HepG2 (cell line): ENCODE data around the gene SWSAP1. TPM values are rescaled to one million over a fixed set of nuclear protein-coding genes. Genes with fewer than 3 reads are reported as not detected.

Source experiments
- EP300 ChIP-seq, 3 experiments: sonication (generic) in 1 of 3; formaldehyde crosslinking in 1 of 3; IDR thresholded peaks; 2 replicates each; pipeline versions ENCODE4 v1.5.1 to v1.6.1; 2011 to 2020; ENCODE audit warnings: low read depth in 2 of 3, low read length in 2 of 3, borderline replicate concordance in 1 of 3, improper control_type of control experiment in 1 of 3, mild to moderate bottlenecking in 1 of 3, missing genetic modification reagents in 1 of 3, moderate library complexity in 1 of 3
- MAFG ChIP-seq: sonication (generic); formaldehyde crosslinking; IDR thresholded peaks from 2 replicates; pipeline ENCODE4 v1.5.1; 2020; ENCODE audit warnings: mild to moderate bottlenecking, missing genetic modification reagents
- MTF2 ChIP-seq: sonication (generic); formaldehyde crosslinking; IDR thresholded peaks from 2 replicates; pipeline ENCODE4 v1.5.0; 2020; ENCODE audit warnings: missing genetic modification reagents, borderline replicate concordance
- NFKB2 ChIP-seq: sonication (generic); formaldehyde crosslinking; IDR thresholded peaks from 2 replicates; pipeline ENCODE4 v1.4.0; 2020; ENCODE audit warnings: missing genetic modification reagents, borderline replicate concordance
- NFRKB ChIP-seq: fragments of 450-650 bp; IDR thresholded peaks from 2 replicates; pipeline ENCODE4 v1.6.1; 2017
- ZMYM2 ChIP-seq: sonication (generic); formaldehyde crosslinking; IDR thresholded peaks from 2 replicates; pipeline ENCODE4 v1.8.0; 2022; ENCODE audit warnings: mild to moderate bottlenecking, missing genetic modification reagents
- ZNF124 ChIP-seq: sonication (generic); formaldehyde crosslinking; IDR thresholded peaks from 2 replicates; pipeline ENCODE4 v1.4.0; 2020; ENCODE audit warnings: missing genetic modification reagents
- ZNF33A ChIP-seq: sonication (generic); formaldehyde crosslinking; IDR thresholded peaks from 2 replicates; pipeline ENCODE4 v1.5.1; 2020; ENCODE audit warnings: missing genetic modification reagents, mild to moderate bottlenecking, moderate library complexity, borderline replicate concordance
- ZNF563 ChIP-seq: sonication (generic); formaldehyde crosslinking; IDR thresholded peaks from 2 replicates; pipeline ENCODE4 v1.8.0; 2022; ENCODE audit warnings: mild to moderate bottlenecking, moderate library complexity, missing genetic modification reagents
- ZNF780A ChIP-seq: sonication (generic); formaldehyde crosslinking; IDR thresholded peaks from 2 replicates; pipeline ENCODE4 v1.8.0; 2022; ENCODE audit warnings: mild to moderate bottlenecking, missing genetic modification reagents, moderate library complexity
- polyA plus RNA-seq, 8 experiments: library from polyadenylated mRNA; depleted of rRNA in 3 of 8; stranded (reverse) in 7 of 8; unstranded in 1 of 8; fragments of >200 nt; fragmentation: Illumina TruSeq in 4 of 8; extraction: Trizol in 4 of 8; gene quantifications; 2 replicates each; pipeline versions ENCODE4 v1.2.1 to v1.2.3, GENCODE V29; 2011 to 2016; ENCODE audit warnings: low read depth in 4 of 8, missing spikeins in 1 of 8, mixed read lengths in 1 of 8; ENCODE audit not compliant: insufficient read depth in 1 of 8
- total RNA-seq, 5 experiments: library from RNA; depleted of rRNA; stranded (reverse); fragments of >200 nt; fragmentation: Illumina TruSeq; extraction: Trizol; gene quantifications; 2 replicates each; pipeline ENCODE4 v1.2.3, GENCODE V29; 2016; ENCODE audit warnings: low read depth in 1 of 5
- TF ChIP-seq, protein P1 (sequence below): IDR thresholded peaks from 2 replicates; pipeline ENCODE4 v1.6.1; 2016; ENCODE audit warnings: missing genetic modification reagents, missing compliant biosample characterization
- TF ChIP-seq, protein P2 (sequence below): sonication (generic); formaldehyde crosslinking; IDR thresholded peaks from 2 replicates; pipeline ENCODE4 v1.4.0; 2020; ENCODE audit warnings: missing genetic modification reagents
- TF ChIP-seq, protein P3 (sequence below): sonication (generic); formaldehyde crosslinking; IDR thresholded peaks from 2 replicates; pipeline ENCODE4 v1.5.0; 2020; ENCODE audit warnings: missing genetic modification reagents
- TF ChIP-seq, protein P4 (sequence below): sonication (generic); formaldehyde crosslinking; IDR thresholded peaks from 2 replicates; pipeline ENCODE4 v1.5.1; 2020; ENCODE audit warnings: mild to moderate bottlenecking, missing genetic modification reagents
- TF ChIP-seq, protein P5 (sequence below): sonication (generic); formaldehyde crosslinking; IDR thresholded peaks from 2 replicates; pipeline ENCODE4 v1.4.0; 2020; ENCODE audit warnings: missing genetic modification reagents

SWSAP1 gene
- total and polyA plus RNA-seq, 2 of the 13 experiments (the other 11 are each of a cell fraction or from before 2014, with no cell fraction given), result 2.7 to 3.3 TPM

DNA sequence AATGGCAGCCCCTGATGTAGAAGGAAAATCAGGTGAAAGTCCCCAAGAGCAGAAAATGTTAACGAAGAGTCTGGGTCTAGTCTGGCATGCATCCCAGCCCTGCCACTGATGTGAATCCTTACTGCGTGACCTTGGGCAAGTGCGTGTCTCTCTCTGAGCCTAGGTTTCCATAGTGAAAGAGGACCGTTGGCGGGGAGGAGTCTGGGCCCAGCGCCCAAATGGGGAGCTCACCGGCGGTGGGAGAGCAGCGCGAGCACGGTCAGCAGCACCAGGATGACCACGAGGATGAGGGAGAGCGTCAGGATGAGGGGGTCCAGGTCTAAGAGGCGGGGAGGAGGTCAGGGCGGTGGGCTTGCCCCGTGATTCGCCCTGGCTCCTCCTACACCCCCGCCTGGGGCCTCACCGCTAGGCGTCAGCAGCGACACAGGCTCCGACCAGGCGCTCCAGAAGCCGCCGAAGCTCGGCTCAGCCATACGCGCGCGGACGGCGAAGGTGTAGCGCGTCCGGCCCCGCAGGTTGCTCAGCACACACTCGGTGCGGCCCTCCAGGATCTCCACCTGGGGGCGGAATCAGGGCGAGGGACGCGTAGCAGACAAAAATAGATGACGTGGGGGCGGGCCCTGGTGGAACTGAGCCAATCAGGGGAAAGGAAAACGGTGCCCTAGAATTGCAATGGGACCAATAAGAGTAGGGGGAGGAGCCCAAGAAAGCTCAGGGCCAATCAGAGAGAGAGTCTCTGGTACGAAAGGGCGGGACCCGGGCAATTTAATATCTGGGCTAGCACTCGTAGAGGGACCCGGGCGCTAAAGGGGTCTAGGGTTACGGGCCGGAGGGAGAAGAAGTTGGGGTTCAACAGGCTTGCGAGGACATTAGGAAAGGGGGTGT is 6.4 kb downstream of the SWSAP1 start (continued):
- no peak for TF ChIP-seq ZNF33A (CRISPR knock-in tag)
- no peak for TF ChIP-seq ZMYM2 (CRISPR knock-in tag)
- no peak; the same call in 1 of the 2 replicates for TF ChIP-seq ZNF124 (CRISPR knock-in tag)
- no peak for TF ChIP-seq MTF2 (CRISPR knock-in tag)
- TF ChIP-seq ZNF563 (CRISPR knock-in tag), result no peak
- TF ChIP-seq, protein P1, sequence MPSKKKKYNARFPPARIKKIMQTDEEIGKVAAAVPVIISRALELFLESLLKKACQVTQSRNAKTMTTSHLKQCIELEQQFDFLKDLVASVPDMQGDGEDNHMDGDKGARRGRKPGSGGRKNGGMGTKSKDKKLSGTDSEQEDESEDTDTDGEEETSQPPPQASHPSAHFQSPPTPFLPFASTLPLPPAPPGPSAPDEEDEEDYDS (CRISPR knock-in tag), result peak; percentile 97
- no peak; the same call in 1 of the 2 replicates for TF ChIP-seq NFKB2 (CRISPR knock-in tag)
- no peak; a peak in 1 of 4 replicates for TF ChIP-seq EP300 (IDR thresholded peaks at IDR 0.05; ENCODE audit: low read depth in 2 of 2, low read length in 2 of 2)
- TF ChIP-seq EP300 (CRISPR knock-in tag; IDR thresholded peaks at IDR 0.05; ENCODE audit: borderline replicate concordance), result no peak
- TF ChIP-seq NFRKB, result no peak
- TF ChIP-seq MAFG (CRISPR knock-in tag), result no peak
- TF ChIP-seq, protein P2, sequence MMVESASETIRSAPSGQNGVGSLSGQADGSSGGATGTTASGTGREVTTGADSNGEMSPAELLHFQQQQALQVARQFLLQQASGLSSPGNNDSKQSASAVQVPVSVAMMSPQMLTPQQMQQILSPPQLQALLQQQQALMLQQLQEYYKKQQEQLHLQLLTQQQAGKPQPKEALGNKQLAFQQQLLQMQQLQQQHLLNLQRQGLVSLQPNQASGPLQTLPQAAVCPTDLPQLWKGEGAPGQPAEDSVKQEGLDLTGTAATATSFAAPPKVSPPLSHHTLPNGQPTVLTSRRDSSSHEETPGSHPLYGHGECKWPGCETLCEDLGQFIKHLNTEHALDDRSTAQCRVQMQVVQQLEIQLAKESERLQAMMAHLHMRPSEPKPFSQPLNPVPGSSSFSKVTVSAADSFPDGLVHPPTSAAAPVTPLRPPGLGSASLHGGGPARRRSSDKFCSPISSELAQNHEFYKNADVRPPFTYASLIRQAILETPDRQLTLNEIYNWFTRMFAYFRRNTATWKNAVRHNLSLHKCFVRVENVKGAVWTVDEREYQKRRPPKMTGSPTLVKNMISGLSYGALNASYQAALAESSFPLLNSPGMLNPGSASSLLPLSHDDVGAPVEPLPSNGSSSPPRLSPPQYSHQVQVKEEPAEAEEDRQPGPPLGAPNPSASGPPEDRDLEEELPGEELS (CRISPR knock-in tag), result peak; percentile 67
- TF ChIP-seq, protein P3, sequence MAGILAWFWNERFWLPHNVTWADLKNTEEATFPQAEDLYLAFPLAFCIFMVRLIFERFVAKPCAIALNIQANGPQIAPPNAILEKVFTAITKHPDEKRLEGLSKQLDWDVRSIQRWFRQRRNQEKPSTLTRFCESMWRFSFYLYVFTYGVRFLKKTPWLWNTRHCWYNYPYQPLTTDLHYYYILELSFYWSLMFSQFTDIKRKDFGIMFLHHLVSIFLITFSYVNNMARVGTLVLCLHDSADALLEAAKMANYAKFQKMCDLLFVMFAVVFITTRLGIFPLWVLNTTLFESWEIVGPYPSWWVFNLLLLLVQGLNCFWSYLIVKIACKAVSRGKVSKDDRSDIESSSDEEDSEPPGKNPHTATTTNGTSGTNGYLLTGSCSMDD, result no peak
- TF ChIP-seq ZNF780A, result no peak
- TF ChIP-seq, protein P4, sequence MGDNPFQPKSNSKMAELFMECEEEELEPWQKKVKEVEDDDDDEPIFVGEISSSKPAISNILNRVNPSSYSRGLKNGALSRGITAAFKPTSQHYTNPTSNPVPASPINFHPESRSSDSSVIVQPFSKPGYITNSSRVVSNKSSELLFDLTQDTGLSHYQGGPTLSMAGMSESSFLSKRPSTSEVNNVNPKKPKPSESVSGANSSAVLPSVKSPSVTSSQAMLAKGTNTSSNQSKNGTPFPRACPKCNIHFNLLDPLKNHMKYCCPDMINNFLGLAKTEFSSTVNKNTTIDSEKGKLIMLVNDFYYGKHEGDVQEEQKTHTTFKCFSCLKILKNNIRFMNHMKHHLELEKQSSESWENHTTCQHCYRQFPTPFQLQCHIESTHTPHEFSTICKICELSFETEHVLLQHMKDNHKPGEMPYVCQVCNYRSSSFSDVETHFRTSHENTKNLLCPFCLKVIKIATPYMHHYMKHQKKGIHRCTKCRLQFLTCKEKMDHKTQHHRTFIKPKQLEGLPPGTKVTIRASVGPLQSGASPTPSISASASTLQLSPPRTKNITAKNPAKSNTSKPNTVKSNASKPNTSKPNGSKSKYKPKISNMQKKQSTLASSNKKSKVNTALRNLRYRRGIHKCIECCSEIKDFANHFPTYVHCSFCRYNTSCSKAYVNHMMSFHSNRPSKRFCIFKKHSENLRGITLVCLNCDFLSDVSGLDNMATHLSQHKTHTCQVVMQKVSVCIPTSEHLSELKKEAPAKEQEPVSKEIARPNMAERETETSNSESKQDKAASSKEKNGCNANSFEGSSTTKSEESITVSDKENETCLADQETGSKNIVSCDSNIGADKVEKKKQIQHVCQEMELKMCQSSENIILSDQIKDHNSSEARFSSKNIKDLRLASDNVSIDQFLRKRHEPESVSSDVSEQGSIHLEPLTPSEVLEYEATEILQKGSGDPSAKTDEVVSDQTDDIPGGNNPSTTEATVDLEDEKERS (CRISPR knock-in tag), result no peak
- TF ChIP-seq, protein P5, sequence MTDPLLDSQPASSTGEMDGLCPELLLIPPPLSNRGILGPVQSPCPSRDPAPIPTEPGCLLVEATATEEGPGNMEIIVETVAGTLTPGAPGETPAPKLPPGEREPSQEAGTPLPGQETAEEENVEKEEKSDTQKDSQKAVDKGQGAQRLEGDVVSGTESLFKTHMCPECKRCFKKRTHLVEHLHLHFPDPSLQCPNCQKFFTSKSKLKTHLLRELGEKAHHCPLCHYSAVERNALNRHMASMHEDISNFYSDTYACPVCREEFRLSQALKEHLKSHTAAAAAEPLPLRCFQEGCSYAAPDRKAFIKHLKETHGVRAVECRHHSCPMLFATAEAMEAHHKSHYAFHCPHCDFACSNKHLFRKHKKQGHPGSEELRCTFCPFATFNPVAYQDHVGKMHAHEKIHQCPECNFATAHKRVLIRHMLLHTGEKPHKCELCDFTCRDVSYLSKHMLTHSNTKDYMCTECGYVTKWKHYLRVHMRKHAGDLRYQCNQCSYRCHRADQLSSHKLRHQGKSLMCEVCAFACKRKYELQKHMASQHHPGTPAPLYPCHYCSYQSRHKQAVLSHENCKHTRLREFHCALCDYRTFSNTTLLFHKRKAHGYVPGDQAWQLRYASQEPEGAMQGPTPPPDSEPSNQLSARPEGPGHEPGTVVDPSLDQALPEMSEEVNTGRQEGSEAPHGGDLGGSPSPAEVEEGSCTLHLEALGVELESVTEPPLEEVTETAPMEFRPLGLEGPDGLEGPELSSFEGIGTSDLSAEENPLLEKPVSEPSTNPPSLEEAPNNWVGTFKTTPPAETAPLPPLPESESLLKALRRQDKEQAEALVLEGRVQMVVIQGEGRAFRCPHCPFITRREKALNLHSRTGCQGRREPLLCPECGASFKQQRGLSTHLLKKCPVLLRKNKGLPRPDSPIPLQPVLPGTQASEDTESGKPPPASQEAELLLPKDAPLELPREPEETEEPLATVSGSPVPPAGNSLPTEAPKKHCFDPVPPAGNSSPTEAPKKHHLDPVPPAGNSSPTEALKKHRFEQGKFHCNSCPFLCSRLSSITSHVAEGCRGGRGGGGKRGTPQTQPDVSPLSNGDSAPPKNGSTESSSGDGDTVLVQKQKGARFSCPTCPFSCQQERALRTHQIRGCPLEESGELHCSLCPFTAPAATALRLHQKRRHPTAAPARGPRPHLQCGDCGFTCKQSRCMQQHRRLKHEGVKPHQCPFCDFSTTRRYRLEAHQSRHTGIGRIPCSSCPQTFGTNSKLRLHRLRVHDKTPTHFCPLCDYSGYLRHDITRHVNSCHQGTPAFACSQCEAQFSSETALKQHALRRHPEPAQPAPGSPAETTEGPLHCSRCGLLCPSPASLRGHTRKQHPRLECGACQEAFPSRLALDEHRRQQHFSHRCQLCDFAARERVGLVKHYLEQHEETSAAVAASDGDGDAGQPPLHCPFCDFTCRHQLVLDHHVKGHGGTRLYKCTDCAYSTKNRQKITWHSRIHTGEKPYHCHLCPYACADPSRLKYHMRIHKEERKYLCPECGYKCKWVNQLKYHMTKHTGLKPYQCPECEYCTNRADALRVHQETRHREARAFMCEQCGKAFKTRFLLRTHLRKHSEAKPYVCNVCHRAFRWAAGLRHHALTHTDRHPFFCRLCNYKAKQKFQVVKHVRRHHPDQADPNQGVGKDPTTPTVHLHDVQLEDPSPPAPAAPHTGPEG (CRISPR knock-in tag), result no peak
